ENCODE measurements around the gene BDKRB2.

The BDKRB2 gene

GRCh38 chr14:96284008-96284407 lies 79.4 kb downstream of the BDKRB2 start:
- no peak overlapping the region for H3K4me3 ChIP-seq (ENCODE audit: low read depth, low read length)
- DNase-seq (ENCODE audit: low read depth) = no peak
- TF ChIP-seq CTCF (IDR thresholded peaks at IDR 0.05; ENCODE audit: low read depth, low read length, missing control alignments) = no peak

GRCh38 chr14:96284430-96284829 lies 79.8 kb downstream of the BDKRB2 start:
- no peak for TF ChIP-seq CTCF (IDR thresholded peaks at IDR 0.05; ENCODE audit: low read depth, low read length, missing control alignments)
- no peak for DNase-seq (ENCODE audit: low read depth)
- H3K4me3 ChIP-seq (ENCODE audit: low read depth, low read length) = no peak overlapping the region

- DNase-seq (ENCODE audit: low read depth) = no peak
- TF ChIP-seq CTCF (IDR thresholded peaks at IDR 0.05; ENCODE audit: low read depth, low read length, missing control alignments) = no peak
- H3K4me3 ChIP-seq (ENCODE audit: low read depth, low read length) = no peak overlapping the region
These were observed 81.0 kb downstream of the BDKRB2 start for GRCh38 chr14:96285667-96286066.

GRCh38 chr14:96286251-96286650 lies 81.6 kb downstream of the BDKRB2 start:
- no peak overlapping the region for H3K4me3 ChIP-seq (ENCODE audit: low read depth, low read length)
- no peak for DNase-seq (ENCODE audit: low read depth)
- no peak for TF ChIP-seq CTCF (IDR thresholded peaks at IDR 0.05; ENCODE audit: low read depth, low read length, missing control alignments)

- TF ChIP-seq CTCF (IDR thresholded peaks at IDR 0.05; ENCODE audit: low read depth, low read length, missing control alignments) = no peak
- H3K4me3 ChIP-seq (ENCODE audit: low read depth, low read length) = no peak overlapping the region
- no peak for DNase-seq (ENCODE audit: low read depth)
These were observed 83.2 kb downstream of the BDKRB2 start for GRCh38 chr14:96287856-96288255.
